ENCODE measurements around the gene GATAD2B.
A peak's percentile ranks its signal among the peaks of the same experiment; 100 is the strongest.

The GATAD2B gene

DNA sequence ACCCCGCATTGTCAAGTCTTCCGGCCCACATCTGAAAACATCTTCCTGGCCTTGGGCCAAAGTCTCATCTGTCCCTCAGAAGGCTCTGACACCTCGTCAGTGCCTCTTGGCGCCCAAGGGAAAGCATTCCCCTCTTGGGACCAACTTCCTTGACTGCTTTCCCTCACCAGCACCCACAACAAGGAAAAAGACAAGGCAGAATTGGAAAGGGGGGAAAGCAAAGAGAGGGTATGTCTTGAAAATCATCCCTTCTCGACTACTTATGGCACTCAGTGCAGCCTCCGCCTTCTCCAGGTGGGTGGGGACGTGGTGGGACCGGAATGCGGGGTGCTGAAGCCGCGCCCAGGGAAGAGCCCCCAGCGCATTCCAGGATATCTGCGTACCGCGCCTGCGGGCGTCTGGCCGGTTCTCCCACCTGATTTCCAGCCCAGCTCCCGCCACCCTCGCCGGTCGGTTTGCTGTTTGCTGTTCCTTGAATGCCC, 41.1 kb upstream of the GATAD2B start:
- no peaks in the 10 kb centered on the region for H3K27me3 ChIP-seq (replicated peaks in 2 of 5; ENCODE audit: control insufficient read depth in 4 of 5, insufficient read depth in 5 of 5, low read length in 4 of 5)
- H3K4me1 ChIP-seq (ENCODE audit: control extremely low read depth in 1 of 4, control insufficient read depth in 4 of 4, insufficient read depth in 4 of 4, low read length in 3 of 4) = peaks cover 13 to 69% (median 54%) of the 10 kb centered on the region in 4 experiments
- H3K4me3 ChIP-seq (ENCODE audit: control insufficient read depth in 1 of 7, extremely low read depth in 1 of 7, insufficient read depth in 4 of 7, low read depth in 2 of 7, low read length in 6 of 7) = peak overlapping the region; percentile 49 to 97 (median 87)
- ChIA-PET CTCF (interaction anchor here (1.3 to 3.2 kb wide), 4 partner anchors 8 to 22 kb away, joined by 4 to 15 read pairs (median 10); partner anchors contain the start of genes DENND4B, JTB and RAB13), POLR2A (interaction anchor here (1.0 to 3.8 kb wide), 4 partner anchors 18 to 41 kb away, joined by 4 to 17 read pairs (median 6); partner anchors contain the start of genes DENND4B, GATAD2B, RAB13 and RPS27)
- peaks cover 0 to 29% (median 18%) of the 10 kb centered on the region in 4 experiments for H3K36me3 ChIP-seq (ENCODE audit: control insufficient read depth in 4 of 4, insufficient read depth in 4 of 4, low read length in 3 of 4)
- peak overlapping the region; percentile 70 to 88 for H3K27ac ChIP-seq (ENCODE audit: insufficient read depth in 1 of 2, low read depth in 1 of 2, low read length in 2 of 2, poor library complexity in 1 of 2, severe bottlenecking in 2 of 2)
- no peaks in the 10 kb centered on the region for H3K9me3 ChIP-seq (ENCODE audit: control extremely low read depth in 1 of 5, control insufficient read depth in 4 of 5, insufficient read depth in 2 of 5, low read depth in 1 of 5, low read length in 4 of 5)
- no peak for DNase-seq
- 0% methylated on average over 19 of the region's 22 CpGs for WGBS (ENCODE audit: insufficient coverage)

DNA sequence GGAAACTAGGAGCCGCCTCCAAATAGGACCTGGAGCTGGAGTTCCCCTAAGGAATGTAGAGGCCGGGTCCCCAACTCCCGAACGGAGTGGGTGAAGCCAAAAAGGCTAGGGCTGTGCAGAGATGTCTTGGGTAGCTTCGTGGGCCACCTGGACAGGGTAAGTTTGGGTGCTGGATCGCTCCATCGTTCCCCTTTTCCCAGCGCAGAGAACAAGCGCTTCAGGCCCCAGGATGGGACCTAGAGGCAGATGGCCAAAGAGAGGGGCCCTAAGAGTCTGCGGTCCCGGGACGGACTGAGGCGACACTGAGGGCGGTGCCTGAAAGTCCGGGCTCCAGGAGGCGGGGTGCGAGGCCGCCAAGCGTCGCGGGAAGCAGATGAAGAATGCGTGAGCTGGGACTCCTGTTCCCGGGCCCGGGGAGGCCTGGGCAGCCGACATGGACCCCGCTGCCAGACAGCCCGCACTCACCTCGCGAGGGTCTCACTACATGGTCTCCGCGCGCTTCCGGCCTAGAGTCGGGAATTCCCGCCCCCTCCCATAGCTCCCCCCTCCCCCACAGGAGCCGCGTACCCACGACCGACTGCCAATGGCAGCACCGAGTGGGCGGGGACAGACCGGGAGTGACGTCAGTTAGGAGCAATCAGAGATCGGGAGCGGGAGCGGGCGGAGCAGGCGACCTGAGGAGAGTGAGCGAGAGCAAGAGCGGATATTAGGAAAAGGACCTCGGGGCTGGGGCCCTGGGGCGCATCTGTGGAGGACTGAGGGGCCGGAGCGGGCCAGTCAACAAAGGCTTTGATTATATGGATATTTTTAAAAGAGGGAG, 40.5 kb upstream of the GATAD2B start, which contains the start of gene SLC39A1:
SLC39A1 (minus strand) TSS at position 508 of the 820 bp plus-strand sequence. CDS start 822 bp downstream, outside the sequence.
- CTCF ChIA-PET = interaction anchor here (0.6 to 3.2 kb wide), 7 partner anchors 9 to 396 kb away, joined by 3 to 15 read pairs (median 4); partner anchors contain the start of genes DENND4B, JTB and RAB13
- Histone ChIP-seq H3K4me3 (ENCODE audit: control insufficient read depth in 1 of 7, extremely low read depth in 1 of 7, insufficient read depth in 4 of 7, low read depth in 2 of 7, low read length in 6 of 7) (peak within 1 kb of the TSS; percentile 49 to 97 (median 87)), H3K27me3 (replicated peaks in 2 of 5; ENCODE audit: control insufficient read depth in 4 of 5, insufficient read depth in 5 of 5, low read length in 4 of 5) (no peaks in the 10 kb centered on the region), H3K36me3 (ENCODE audit: control insufficient read depth in 4 of 4, insufficient read depth in 4 of 4, low read length in 3 of 4) (peaks cover 0 to 29% (median 18%) of the 10 kb centered on the region in 4 experiments), H3K9me3 (ENCODE audit: control extremely low read depth in 1 of 5, control insufficient read depth in 4 of 5, insufficient read depth in 2 of 5, low read depth in 1 of 5, low read length in 4 of 5) (no peaks in the 10 kb centered on the region), H3K4me1 (ENCODE audit: control extremely low read depth in 1 of 4, control insufficient read depth in 4 of 4, insufficient read depth in 4 of 4, low read length in 3 of 4) (peaks cover 13 to 66% (median 51%) of the 10 kb centered on the region in 4 experiments), H3K27ac (ENCODE audit: insufficient read depth in 1 of 2, low read depth in 1 of 2, low read length in 2 of 2, poor library complexity in 1 of 2, severe bottlenecking in 2 of 2) (peak within 1 kb of the TSS; percentile 70 to 88)
- DNase-seq = peak; percentile 93
- WGBS (ENCODE audit: insufficient coverage) = under 1% methylated on average over 45 of the region's 54 CpGs
- POLR2A ChIA-PET = interaction anchor here (0.9 to 3.8 kb wide), 5 partner anchors 9 to 40 kb away, joined by 3 to 17 read pairs (median 5); partner anchors contain the start of genes DENND4B, GATAD2B, RAB13 and RPS27

DNA sequence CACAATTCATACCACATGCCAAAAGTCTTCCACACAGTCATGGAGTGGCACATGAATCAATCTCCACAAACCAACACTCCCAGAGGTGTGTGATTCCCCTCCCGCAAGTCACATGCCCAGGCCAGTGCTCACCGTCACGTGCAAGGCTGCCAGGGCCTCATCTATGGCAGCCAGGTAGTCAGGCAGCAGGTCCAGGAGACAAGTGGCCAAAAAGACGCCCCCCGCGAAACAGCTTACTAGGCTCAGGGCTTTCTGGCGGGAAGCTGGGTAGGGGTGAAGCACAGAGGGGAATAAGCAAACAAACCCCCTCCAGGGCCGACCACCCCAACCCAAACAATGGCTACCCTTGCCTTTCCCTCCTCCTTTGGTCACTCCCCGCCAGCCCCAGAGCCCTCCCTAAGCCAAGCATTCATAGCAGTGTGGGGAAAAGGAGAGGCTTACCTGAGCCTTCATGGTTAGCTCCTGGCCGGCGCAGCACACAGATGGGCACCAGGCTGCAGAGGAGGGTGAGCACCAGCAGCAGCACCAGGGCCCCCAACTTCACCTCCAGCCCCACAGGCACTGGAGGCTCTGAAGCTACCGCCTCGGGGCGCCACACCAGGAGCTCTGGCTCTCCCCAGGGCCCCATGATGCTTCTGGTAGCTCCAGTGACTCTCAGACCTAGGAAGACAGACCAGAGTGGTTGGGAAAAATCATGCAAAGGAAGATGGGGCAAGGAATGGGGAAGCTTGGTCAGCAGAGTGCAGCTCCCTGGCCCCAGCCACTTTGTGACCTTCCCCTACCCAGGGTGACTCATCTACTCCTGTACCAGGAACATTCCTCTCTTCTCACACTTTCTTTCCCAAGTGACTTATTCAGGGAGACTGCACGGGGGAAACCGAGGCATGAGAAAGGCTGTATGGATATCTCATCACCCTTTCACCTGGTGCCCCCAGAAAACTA, 39.6 kb upstream of the GATAD2B start:
- WGBS (ENCODE audit: insufficient coverage) = 51% methylated on average over 9 of the region's 16 CpGs
- Histone ChIP-seq H3K9me3 (ENCODE audit: control extremely low read depth in 1 of 5, control insufficient read depth in 4 of 5, insufficient read depth in 2 of 5, low read depth in 1 of 5, low read length in 4 of 5) (no peaks in the 10 kb centered on the region), H3K4me3 (ENCODE audit: control insufficient read depth in 1 of 7, extremely low read depth in 1 of 7, insufficient read depth in 4 of 7, low read depth in 2 of 7, low read length in 6 of 7) (peak overlapping the region; percentile 49 to 97 (median 87)), H3K27me3 (replicated peaks in 2 of 5; ENCODE audit: control insufficient read depth in 4 of 5, insufficient read depth in 5 of 5, low read length in 4 of 5) (no peaks in the 10 kb centered on the region), H3K4me1 (ENCODE audit: control extremely low read depth in 1 of 4, control insufficient read depth in 4 of 4, insufficient read depth in 4 of 4, low read length in 3 of 4) (peaks cover 15 to 64% (median 51%) of the 10 kb centered on the region in 4 experiments), H3K36me3 (ENCODE audit: control insufficient read depth in 4 of 4, insufficient read depth in 4 of 4, low read length in 3 of 4) (peaks cover 0 to 29% (median 18%) of the 10 kb centered on the region in 4 experiments), H3K27ac (ENCODE audit: insufficient read depth in 1 of 2, low read depth in 1 of 2, low read length in 2 of 2, poor library complexity in 1 of 2, severe bottlenecking in 2 of 2) (peak overlapping the region; percentile 70 to 88)
- ChIA-PET POLR2A (interaction anchor here (0.9 to 3.8 kb wide), 5 partner anchors 10 to 67 kb away, joined by 3 to 17 read pairs (median 4); partner anchors contain the start of genes DENND4B, GATAD2B and RAB13), CTCF (interaction anchor here (1.2 to 3.2 kb wide), 7 partner anchors 10 to 395 kb away, joined by 3 to 15 read pairs (median 5); partner anchors contain the start of genes DENND4B, JTB and RAB13)
- no peak for DNase-seq

DNA sequence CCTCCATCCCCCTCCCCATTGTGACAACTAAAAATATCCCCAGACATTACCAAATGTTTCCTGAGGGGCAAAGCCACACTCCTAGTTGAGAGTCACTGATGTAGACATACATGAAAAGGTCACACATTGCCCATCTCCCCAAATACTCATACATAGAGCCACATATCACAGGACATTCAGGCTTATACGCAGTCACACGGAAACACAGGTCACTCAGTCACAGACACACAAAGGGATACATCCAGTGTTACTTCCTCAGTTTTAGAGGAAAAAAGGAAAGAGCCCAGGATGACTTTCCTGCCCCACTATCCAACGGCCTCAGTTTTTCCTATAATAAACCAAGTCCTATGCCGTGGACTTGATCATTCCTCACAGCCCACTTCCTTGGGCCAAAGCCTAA, 38.6 kb upstream of the GATAD2B start:
- DNase-seq = no peak
- Histone ChIP-seq H3K27ac (ENCODE audit: insufficient read depth in 1 of 2, low read depth in 1 of 2, low read length in 2 of 2, poor library complexity in 1 of 2, severe bottlenecking in 2 of 2) (no peak overlapping the region), H3K27me3 (replicated peaks in 2 of 5; ENCODE audit: control insufficient read depth in 4 of 5, insufficient read depth in 5 of 5, low read length in 4 of 5) (no peaks in the 10 kb centered on the region), H3K4me1 (ENCODE audit: control extremely low read depth in 1 of 4, control insufficient read depth in 4 of 4, insufficient read depth in 4 of 4, low read length in 3 of 4) (peaks cover 24 to 73% (median 57%) of the 10 kb centered on the region in 4 experiments), H3K4me3 (ENCODE audit: control insufficient read depth in 1 of 7, extremely low read depth in 1 of 7, insufficient read depth in 4 of 7, low read depth in 2 of 7, low read length in 6 of 7) (peak overlapping the region in 1 of 7 experiments; percentile 87), H3K9me3 (ENCODE audit: control extremely low read depth in 1 of 5, control insufficient read depth in 4 of 5, insufficient read depth in 2 of 5, low read depth in 1 of 5, low read length in 4 of 5) (no peaks in the 10 kb centered on the region), H3K36me3 (ENCODE audit: control insufficient read depth in 4 of 4, insufficient read depth in 4 of 4, low read length in 3 of 4) (peaks cover 0 to 29% (median 18%) of the 10 kb centered on the region in 4 experiments)
- 83% methylated on average over 2 of the region's 4 CpGs for WGBS (ENCODE audit: insufficient coverage)
- ChIA-PET CTCF (interaction anchor here (1.4 to 2.6 kb wide), 4 partner anchors 12 to 25 kb away, joined by 3 to 11 read pairs (median 8); partner anchors contain the start of genes DENND4B, JTB and RAB13), POLR2A (interaction anchor here (1.1 to 3.8 kb wide), 2 partner anchors 15 to 66 kb away, joined by 3 to 17 read pairs; partner anchors contain the start of gene DENND4B)

DNA sequence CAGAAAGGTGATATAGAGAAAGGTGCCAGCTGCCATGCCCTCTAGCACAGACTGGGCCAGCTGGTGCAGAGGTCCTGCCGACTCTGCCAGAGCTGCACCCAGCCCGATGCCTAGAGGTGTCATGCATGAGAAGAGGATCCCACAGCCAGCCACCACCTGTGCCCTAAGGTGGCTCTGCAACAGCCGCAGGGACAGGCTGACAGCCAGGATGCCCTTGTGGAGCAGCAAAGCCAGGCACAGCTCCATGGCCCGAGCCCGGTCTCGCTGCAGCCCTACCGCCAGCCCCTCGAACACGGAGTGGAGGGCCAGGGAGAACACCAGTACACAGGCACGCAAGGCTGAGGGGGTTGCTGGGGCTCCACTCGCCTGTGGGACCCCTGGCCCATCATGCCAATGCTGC, 37.4 kb upstream of the GATAD2B start:
- no peak overlapping the region for H3K27ac ChIP-seq (ENCODE audit: insufficient read depth in 1 of 2, low read depth in 1 of 2, low read length in 2 of 2, poor library complexity in 1 of 2, severe bottlenecking in 2 of 2)
- WGBS (ENCODE audit: insufficient coverage) = 98% methylated on average over 10 of the region's 11 CpGs
- H3K4me3 ChIP-seq (ENCODE audit: control insufficient read depth in 1 of 7, extremely low read depth in 1 of 7, insufficient read depth in 4 of 7, low read depth in 2 of 7, low read length in 6 of 7) = no peak overlapping the region
- H3K36me3 ChIP-seq (ENCODE audit: control insufficient read depth in 4 of 4, insufficient read depth in 4 of 4, low read length in 3 of 4) = peaks cover 0 to 29% (median 18%) of the 10 kb centered on the region in 4 experiments
- H3K4me1 ChIP-seq (ENCODE audit: control extremely low read depth in 1 of 4, control insufficient read depth in 4 of 4, insufficient read depth in 4 of 4, low read length in 3 of 4) = peaks cover 20 to 73% (median 60%) of the 10 kb centered on the region in 4 experiments
- no peak for DNase-seq
- POLR2A ChIA-PET = interaction anchor here (1.1 to 1.4 kb wide), 2 partner anchors 14 to 27 kb away, joined by 3 read pairs; partner anchors contain the start of gene DENND4B
- H3K9me3 ChIP-seq (ENCODE audit: control extremely low read depth in 1 of 5, control insufficient read depth in 4 of 5, insufficient read depth in 2 of 5, low read depth in 1 of 5, low read length in 4 of 5) = no peaks in the 10 kb centered on the region
- CTCF ChIA-PET = interaction anchor here (1.4 to 6.2 kb wide), 2 partner anchors 14 to 17 kb away, joined by 3 to 52 read pairs; partner anchors contain the start of genes DENND4B and JTB
- no peaks in the 10 kb centered on the region for H3K27me3 ChIP-seq (replicated peaks in 2 of 5; ENCODE audit: control insufficient read depth in 4 of 5, insufficient read depth in 5 of 5, low read length in 4 of 5)

DNA sequence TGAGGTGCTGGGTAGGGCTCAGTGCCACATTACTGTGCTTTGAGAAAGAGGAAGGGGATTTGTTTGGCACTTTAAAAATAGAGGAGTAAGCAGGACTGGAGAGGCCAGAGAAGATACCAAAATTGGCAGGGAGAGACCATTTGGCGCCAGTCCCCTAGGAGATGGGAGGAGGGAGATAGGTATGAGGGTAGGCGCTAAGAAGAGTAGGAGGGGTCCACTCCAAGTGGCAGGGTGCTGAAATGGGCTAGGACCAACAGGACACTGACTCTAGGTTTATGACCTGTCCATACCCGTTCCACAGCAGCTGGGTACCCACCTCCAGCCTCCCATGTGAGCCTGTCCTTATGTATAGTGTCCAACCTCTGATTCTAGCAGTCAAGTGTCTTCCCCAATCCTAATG, 36.7 kb upstream of the GATAD2B start:
- H3K4me1 ChIP-seq (ENCODE audit: control extremely low read depth in 1 of 4, control insufficient read depth in 4 of 4, insufficient read depth in 4 of 4, low read length in 3 of 4) = peaks cover 20 to 72% (median 59%) of the 10 kb centered on the region in 4 experiments
- CTCF ChIA-PET = interaction anchor here (1.2 to 6.2 kb wide), 2 partner anchors 13 to 18 kb away, joined by 4 to 52 read pairs; partner anchors contain the start of genes DENND4B and JTB
- H3K27ac ChIP-seq (ENCODE audit: insufficient read depth in 1 of 2, low read depth in 1 of 2, low read length in 2 of 2, poor library complexity in 1 of 2, severe bottlenecking in 2 of 2) = peak overlapping the region in 1 of 2 experiments; percentile 90
- WGBS (ENCODE audit: insufficient coverage) = 100% methylated on average over 1 of the region's 3 CpGs
- POLR2A ChIA-PET = interaction anchor here (1.4 to 1.6 kb wide), 2 partner anchors 28 to 31 kb away, joined by 3 to 4 read pairs; partner anchors contain the start of gene RPS27
- no peak for DNase-seq
- H3K36me3 ChIP-seq (ENCODE audit: control insufficient read depth in 4 of 4, insufficient read depth in 4 of 4, low read length in 3 of 4) = peaks cover 0 to 35% (median 23%) of the 10 kb centered on the region in 4 experiments
- no peaks in the 10 kb centered on the region for H3K27me3 ChIP-seq (replicated peaks in 2 of 5; ENCODE audit: control insufficient read depth in 4 of 5, insufficient read depth in 5 of 5, low read length in 4 of 5)
- H3K9me3 ChIP-seq (ENCODE audit: control extremely low read depth in 1 of 5, control insufficient read depth in 4 of 5, insufficient read depth in 2 of 5, low read depth in 1 of 5, low read length in 4 of 5) = no peaks in the 10 kb centered on the region
- no peak overlapping the region for H3K4me3 ChIP-seq (ENCODE audit: control insufficient read depth in 1 of 7, extremely low read depth in 1 of 7, insufficient read depth in 4 of 7, low read depth in 2 of 7, low read length in 6 of 7)
